ENCODE data around the gene F9.

DNA sequence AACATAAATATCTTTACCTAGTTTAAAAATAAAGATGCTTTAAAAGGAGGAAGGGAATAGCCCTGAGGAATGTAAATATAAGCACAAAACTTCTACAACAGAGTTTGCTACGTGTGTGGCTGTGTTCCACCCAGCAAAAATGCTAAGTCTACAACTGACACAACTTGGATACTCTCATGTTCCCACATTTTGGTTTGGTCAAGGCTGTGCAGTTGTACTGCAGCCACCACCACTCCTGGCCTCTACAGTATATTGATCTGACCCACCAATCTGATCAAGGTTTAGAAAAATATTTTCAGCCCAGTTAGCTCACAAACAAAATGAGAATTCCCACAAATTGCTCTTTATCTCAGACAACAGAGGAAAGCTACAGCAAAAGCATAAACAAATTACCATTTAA, 12.1 kb downstream of the F9 start:
- TF ChIP-seq CTCF (IDR thresholded peaks at IDR 0.05 in 2 of 3, conservative IDR thresholded peaks at IDR 0.05 in 1 of 3; ENCODE audit: control insufficient read depth in 2 of 3, extremely low read depth in 1 of 3, insufficient read depth in 1 of 3, low read depth in 3 of 3, low read length in 3 of 3) (no peak), POLR2A (IDR thresholded peaks at IDR 0.05; ENCODE audit: low read depth, low read length) (no peak), ESRRA (IDR thresholded peaks at IDR 0.05; ENCODE audit: low read length) (no peak), EP300 (IDR thresholded peaks at IDR 0.05; ENCODE audit: borderline replicate concordance in 1 of 2, control insufficient read depth in 1 of 2, low read depth in 2 of 2, low read length in 2 of 2) (no peak), RB1 (IDR thresholded peaks at IDR 0.05; ENCODE audit: borderline replicate concordance) (no peak), ZNF217 (IDR thresholded peaks at IDR 0.05) (no peak), PBX3 (IDR thresholded peaks at IDR 0.05; ENCODE audit: insufficient replicate concordance, low read depth, low read length) (no peak), MXI1 (IDR thresholded peaks at IDR 0.05; ENCODE audit: low read depth, low read length) (no peak)
- TF ChIP-seq, protein P1, sequence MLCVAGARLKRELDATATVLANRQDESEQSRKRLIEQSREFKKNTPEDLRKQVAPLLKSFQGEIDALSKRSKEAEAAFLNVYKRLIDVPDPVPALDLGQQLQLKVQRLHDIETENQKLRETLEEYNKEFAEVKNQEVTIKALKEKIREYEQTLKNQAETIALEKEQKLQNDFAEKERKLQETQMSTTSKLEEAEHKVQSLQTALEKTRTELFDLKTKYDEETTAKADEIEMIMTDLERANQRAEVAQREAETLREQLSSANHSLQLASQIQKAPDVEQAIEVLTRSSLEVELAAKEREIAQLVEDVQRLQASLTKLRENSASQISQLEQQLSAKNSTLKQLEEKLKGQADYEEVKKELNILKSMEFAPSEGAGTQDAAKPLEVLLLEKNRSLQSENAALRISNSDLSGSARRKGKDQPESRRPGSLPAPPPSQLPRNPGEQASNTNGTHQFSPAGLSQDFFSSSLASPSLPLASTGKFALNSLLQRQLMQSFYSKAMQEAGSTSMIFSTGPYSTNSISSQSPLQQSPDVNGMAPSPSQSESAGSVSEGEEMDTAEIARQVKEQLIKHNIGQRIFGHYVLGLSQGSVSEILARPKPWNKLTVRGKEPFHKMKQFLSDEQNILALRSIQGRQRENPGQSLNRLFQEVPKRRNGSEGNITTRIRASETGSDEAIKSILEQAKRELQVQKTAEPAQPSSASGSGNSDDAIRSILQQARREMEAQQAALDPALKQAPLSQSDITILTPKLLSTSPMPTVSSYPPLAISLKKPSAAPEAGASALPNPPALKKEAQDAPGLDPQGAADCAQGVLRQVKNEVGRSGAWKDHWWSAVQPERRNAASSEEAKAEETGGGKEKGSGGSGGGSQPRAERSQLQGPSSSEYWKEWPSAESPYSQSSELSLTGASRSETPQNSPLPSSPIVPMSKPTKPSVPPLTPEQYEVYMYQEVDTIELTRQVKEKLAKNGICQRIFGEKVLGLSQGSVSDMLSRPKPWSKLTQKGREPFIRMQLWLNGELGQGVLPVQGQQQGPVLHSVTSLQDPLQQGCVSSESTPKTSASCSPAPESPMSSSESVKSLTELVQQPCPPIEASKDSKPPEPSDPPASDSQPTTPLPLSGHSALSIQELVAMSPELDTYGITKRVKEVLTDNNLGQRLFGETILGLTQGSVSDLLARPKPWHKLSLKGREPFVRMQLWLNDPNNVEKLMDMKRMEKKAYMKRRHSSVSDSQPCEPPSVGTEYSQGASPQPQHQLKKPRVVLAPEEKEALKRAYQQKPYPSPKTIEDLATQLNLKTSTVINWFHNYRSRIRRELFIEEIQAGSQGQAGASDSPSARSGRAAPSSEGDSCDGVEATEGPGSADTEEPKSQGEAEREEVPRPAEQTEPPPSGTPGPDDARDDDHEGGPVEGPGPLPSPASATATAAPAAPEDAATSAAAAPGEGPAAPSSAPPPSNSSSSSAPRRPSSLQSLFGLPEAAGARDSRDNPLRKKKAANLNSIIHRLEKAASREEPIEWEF (IDR thresholded peaks at IDR 0.05; ENCODE audit: insufficient replicate concordance, low read depth, low read length), result no peak
- TF ChIP-seq, protein P2, sequence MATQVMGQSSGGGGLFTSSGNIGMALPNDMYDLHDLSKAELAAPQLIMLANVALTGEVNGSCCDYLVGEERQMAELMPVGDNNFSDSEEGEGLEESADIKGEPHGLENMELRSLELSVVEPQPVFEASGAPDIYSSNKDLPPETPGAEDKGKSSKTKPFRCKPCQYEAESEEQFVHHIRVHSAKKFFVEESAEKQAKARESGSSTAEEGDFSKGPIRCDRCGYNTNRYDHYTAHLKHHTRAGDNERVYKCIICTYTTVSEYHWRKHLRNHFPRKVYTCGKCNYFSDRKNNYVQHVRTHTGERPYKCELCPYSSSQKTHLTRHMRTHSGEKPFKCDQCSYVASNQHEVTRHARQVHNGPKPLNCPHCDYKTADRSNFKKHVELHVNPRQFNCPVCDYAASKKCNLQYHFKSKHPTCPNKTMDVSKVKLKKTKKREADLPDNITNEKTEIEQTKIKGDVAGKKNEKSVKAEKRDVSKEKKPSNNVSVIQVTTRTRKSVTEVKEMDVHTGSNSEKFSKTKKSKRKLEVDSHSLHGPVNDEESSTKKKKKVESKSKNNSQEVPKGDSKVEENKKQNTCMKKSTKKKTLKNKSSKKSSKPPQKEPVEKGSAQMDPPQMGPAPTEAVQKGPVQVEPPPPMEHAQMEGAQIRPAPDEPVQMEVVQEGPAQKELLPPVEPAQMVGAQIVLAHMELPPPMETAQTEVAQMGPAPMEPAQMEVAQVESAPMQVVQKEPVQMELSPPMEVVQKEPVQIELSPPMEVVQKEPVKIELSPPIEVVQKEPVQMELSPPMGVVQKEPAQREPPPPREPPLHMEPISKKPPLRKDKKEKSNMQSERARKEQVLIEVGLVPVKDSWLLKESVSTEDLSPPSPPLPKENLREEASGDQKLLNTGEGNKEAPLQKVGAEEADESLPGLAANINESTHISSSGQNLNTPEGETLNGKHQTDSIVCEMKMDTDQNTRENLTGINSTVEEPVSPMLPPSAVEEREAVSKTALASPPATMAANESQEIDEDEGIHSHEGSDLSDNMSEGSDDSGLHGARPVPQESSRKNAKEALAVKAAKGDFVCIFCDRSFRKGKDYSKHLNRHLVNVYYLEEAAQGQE (IDR thresholded peaks at IDR 0.05; ENCODE audit: low read depth, low read length), result no peak
- TF ChIP-seq, protein P3, sequence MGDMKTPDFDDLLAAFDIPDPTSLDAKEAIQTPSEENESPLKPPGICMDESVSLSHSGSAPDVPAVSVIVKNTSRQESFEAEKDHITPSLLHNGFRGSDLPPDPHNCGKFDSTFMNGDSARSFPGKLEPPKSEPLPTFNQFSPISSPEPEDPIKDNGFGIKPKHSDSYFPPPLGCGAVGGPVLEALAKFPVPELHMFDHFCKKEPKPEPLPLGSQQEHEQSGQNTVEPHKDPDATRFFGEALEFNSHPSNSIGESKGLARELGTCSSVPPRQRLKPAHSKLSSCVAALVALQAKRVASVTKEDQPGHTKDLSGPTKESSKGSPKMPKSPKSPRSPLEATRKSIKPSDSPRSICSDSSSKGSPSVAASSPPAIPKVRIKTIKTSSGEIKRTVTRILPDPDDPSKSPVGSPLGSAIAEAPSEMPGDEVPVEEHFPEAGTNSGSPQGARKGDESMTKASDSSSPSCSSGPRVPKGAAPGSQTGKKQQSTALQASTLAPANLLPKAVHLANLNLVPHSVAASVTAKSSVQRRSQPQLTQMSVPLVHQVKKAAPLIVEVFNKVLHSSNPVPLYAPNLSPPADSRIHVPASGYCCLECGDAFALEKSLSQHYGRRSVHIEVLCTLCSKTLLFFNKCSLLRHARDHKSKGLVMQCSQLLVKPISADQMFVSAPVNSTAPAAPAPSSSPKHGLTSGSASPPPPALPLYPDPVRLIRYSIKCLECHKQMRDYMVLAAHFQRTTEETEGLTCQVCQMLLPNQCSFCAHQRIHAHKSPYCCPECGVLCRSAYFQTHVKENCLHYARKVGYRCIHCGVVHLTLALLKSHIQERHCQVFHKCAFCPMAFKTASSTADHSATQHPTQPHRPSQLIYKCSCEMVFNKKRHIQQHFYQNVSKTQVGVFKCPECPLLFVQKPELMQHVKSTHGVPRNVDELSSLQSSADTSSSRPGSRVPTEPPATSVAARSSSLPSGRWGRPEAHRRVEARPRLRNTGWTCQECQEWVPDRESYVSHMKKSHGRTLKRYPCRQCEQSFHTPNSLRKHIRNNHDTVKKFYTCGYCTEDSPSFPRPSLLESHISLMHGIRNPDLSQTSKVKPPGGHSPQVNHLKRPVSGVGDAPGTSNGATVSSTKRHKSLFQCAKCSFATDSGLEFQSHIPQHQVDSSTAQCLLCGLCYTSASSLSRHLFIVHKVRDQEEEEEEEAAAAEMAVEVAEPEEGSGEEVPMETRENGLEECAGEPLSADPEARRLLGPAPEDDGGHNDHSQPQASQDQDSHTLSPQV (IDR thresholded peaks at IDR 0.05), result no peak
- TF ChIP-seq, protein P4, sequence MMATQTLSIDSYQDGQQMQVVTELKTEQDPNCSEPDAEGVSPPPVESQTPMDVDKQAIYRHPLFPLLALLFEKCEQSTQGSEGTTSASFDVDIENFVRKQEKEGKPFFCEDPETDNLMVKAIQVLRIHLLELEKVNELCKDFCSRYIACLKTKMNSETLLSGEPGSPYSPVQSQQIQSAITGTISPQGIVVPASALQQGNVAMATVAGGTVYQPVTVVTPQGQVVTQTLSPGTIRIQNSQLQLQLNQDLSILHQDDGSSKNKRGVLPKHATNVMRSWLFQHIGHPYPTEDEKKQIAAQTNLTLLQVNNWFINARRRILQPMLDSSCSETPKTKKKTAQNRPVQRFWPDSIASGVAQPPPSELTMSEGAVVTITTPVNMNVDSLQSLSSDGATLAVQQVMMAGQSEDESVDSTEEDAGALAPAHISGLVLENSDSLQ (IDR thresholded peaks at IDR 0.05), result no peak
